Right lobe of liver (tissue), 6 donors: ENCODE results near the gene DSCAML1. TPM values are rescaled to one million over a fixed set of nuclear protein-coding genes. Genes with fewer than 3 reads are reported as not detected.

Source experiments
- ATAC-seq, 4 donors: fragments of 200-7000 bp; cut with Tn5 transposase; one replicate each; pipeline ENCODE4 v1.9.1; 2020; ENCODE audit warnings: mild to moderate bottlenecking in 4 of 4, moderate library complexity in 4 of 4
- DNase-seq, 3 donors: peaks; one replicate each; pipeline ENCODE4 v3.0.0-alpha.2; 2020
- H3K27ac ChIP-seq, 3 donors: fragments of 200-600 bp; one replicate each; pipeline ENCODE4 v1.8.0; 2022
- H3K27me3 ChIP-seq, 2 donors: fragments of 200-600 bp; one replicate each; pipeline ENCODE4 v1.8.0; 2022
- H3K36me3 ChIP-seq, 4 donors: fragments of 200-600 bp; sonication (generic) in 1 of 4; one replicate each; pipeline versions ENCODE4 v1.5.1 to v1.8.0; 2017 to 2022; ENCODE audit warnings: control low read depth in 1 of 4
- H3K4me1 ChIP-seq, 4 donors: fragments of 200-600 bp; sonication (generic) in 1 of 4; one replicate each; pipeline versions ENCODE4 v1.5.1 to v1.8.0; 2017 to 2022; ENCODE audit warnings: control low read depth in 1 of 4
- H3K4me3 ChIP-seq, 3 donors: fragments of 200-600 bp; one replicate each; pipeline ENCODE4 v1.8.0; 2022
- H3K9me3 ChIP-seq, 4 donors: fragments of 200-600 bp; sonication (generic) in 1 of 4; one replicate each; pipeline versions ENCODE4 v1.5.1 to v1.8.0; 2017 to 2022; ENCODE audit warnings: control low read depth in 1 of 4
- POLR2A ChIP-seq: fragments of 450-650 bp; IDR thresholded peaks from one replicate; pipeline ENCODE4 v1.6.1; 2017; ENCODE audit warnings: antibody characterized with exemption, mild to moderate bottlenecking
- WGBS: methylation state at CpG from one replicate; pipeline ENCODE4 v1.1.6; 2018; ENCODE audit warnings: low coverage, low lambda C conversion rate; ENCODE audit not compliant: insufficient coverage; ENCODE audit errors: missing lambda C conversion rate; 5-methylcytosine and 5-hydroxymethylcytosine counted together
- intact Hi-C, 2 donors: fragments of 100-400 bp; cut with DNase I; formaldehyde crosslinking; loops; one replicate each; pipeline versions ENCODE4 v1.11.2 to v1.14.1; 2022
- total RNA-seq, 6 experiments: library from RNA; depleted of rRNA in 2 of 6; stranded (reverse); fragments of >200 nt in 2 of 6; fragmentation: NEBNext Ultra II Directional in 3 of 6; extraction: Animal tissue kit (Norgen Biotek cat#: 25700) in 3 of 6; gene quantifications; one replicate each; pipeline versions ENCODE4 v1.1.0 to v1.2.4, GENCODE V29; 2016 to 2023
- TF ChIP-seq, protein P1 (sequence below), 4 donors: fragments of 200-600 bp in 3 of 4; fragments of 450-650 bp in 1 of 4; IDR thresholded peaks; one replicate each; pipeline versions ENCODE4 v1.5.1 to v1.8.0; 2016 to 2022; ENCODE audit warnings: antibody characterized with exemption in 4 of 4, mild to moderate bottlenecking in 2 of 4
- donor health status: DM: no; HTN: yes; CAD: no.
- donor health status: DM: no; HTN: no; CAD: no.
- donor health status: DM: no; HTN: no; CAD: no.
- donor health status: DM: no; HTN: yes; CAD: no.
- donor health status: DM: no; HTN: yes; CAD: no.

DSCAML1 gene
- total RNA-seq, 6 experiments from 2014 or later: 0.06 to 0.92 (median 0.22) TPM; not detected in 1

- intact Hi-C loops: no loop called here
- TF ChIP-seq, protein P1, sequence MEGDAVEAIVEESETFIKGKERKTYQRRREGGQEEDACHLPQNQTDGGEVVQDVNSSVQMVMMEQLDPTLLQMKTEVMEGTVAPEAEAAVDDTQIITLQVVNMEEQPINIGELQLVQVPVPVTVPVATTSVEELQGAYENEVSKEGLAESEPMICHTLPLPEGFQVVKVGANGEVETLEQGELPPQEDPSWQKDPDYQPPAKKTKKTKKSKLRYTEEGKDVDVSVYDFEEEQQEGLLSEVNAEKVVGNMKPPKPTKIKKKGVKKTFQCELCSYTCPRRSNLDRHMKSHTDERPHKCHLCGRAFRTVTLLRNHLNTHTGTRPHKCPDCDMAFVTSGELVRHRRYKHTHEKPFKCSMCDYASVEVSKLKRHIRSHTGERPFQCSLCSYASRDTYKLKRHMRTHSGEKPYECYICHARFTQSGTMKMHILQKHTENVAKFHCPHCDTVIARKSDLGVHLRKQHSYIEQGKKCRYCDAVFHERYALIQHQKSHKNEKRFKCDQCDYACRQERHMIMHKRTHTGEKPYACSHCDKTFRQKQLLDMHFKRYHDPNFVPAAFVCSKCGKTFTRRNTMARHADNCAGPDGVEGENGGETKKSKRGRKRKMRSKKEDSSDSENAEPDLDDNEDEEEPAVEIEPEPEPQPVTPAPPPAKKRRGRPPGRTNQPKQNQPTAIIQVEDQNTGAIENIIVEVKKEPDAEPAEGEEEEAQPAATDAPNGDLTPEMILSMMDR (IDR thresholded peaks at IDR 0.05): no peak
- no peak for TF ChIP-seq POLR2A
- Histone ChIP-seq H3K4me1 (no peaks in the 10 kb centered on the region), H3K27ac (no peak overlapping the region), H3K4me3 (no peak overlapping the region), H3K36me3 (no peaks in the 10 kb centered on the region), H3K9me3 (no peaks in the 10 kb centered on the region), H3K27me3 (no peaks in the 10 kb centered on the region)
- DNase-seq (peak in 1 of 3 donors; percentile 43), ATAC-seq (no peak)
- 33% methylated on average over 6 of the region's 15 CpGs for WGBS
Measured at GRCh38 chr11:117583063-117583801, 213.8 kb downstream of the DSCAML1 start.

GRCh38 chr11:117582433-117582832 lies 214.6 kb downstream of the DSCAML1 start:
- H3K4me3 ChIP-seq: no peak overlapping the region
- DNase-seq (peak in 1 of 3 donors; percentile 40), ATAC-seq (no peak)
- TF ChIP-seq, protein P1 (IDR thresholded peaks at IDR 0.05): no peak
- TF ChIP-seq POLR2A: no peak
- WGBS: 73% methylated on average over 6 of the region's 6 CpGs
- no peak overlapping the region for H3K27ac ChIP-seq
- intact Hi-C loops: no loop called here
- H3K9me3 ChIP-seq: no peaks in the 10 kb centered on the region
- no peaks in the 10 kb centered on the region for H3K36me3 ChIP-seq
- H3K27me3 ChIP-seq: no peaks in the 10 kb centered on the region
- H3K4me1 ChIP-seq: no peaks in the 10 kb centered on the region

DNA sequence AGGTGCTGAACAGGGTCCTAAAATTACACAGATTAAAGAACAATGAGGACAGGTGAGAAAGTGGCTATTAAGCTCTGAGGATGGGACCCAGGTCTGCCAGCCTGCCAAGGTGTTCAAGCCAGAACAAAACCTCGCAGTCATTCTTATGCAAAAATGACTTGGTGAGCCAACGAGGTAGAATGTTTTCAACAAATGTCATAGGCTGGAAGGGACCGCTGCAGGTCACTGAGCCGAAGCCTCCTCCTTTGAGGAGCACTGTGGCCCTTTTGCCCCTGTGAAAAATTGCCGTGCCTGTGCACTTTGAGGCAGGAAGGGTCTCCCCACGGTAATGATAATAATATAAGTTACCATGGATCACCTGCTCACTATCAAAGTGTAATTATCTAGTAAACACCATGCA lies 216.2 kb downstream of the DSCAML1 start:
- intact Hi-C loops: no loop called here
- peak in 1 of 3 donors; percentile 3 for DNase-seq

DNA sequence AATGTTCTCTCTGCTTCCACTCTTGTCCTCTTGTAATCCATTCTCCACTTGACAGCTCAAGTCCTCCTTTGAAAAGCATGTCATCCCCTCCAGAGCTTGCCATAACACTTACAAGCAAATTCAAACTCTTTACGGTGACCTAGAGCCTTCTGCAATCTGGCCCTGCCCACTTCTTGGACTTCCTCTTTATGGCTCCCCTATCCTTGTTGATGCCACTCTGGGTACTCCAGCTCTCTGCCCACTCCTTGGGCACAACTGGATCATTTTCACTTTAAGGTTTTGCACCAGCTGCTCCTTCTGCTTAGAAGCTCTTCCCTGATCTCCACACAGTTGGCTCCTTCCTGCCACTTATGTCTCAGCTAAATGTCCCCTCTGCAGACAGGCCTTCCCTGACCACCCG lies 217.9 kb downstream of the DSCAML1 start:
- Histone ChIP-seq H3K36me3 (no peaks in the 10 kb centered on the region), H3K27me3 (no peaks in the 10 kb centered on the region), H3K4me3 (no peak overlapping the region), H3K9me3 (no peaks in the 10 kb centered on the region), H3K27ac (no peak overlapping the region), H3K4me1 (no peaks in the 10 kb centered on the region)
- intact Hi-C loops: no loop called here
- ATAC-seq: no peak
- peak in 1 of 3 donors; percentile 15 for DNase-seq
- WGBS: 67% methylated on average over 2 of the region's 2 CpGs
- no peak for TF ChIP-seq POLR2A
- TF ChIP-seq, protein P1 (IDR thresholded peaks at IDR 0.05): no peak

More for the DNA sequence above, 216.2 kb downstream of the DSCAML1 start:
- Histone ChIP-seq H3K27ac (no peak overlapping the region), H3K4me3 (no peak overlapping the region), H3K4me1 (no peaks in the 10 kb centered on the region), H3K36me3 (no peaks in the 10 kb centered on the region), H3K9me3 (no peaks in the 10 kb centered on the region), H3K27me3 (no peaks in the 10 kb centered on the region)
- 49% methylated on average over 4 of the region's 6 CpGs for WGBS
- ATAC-seq: no peak
- TF ChIP-seq, protein P1 (IDR thresholded peaks at IDR 0.05): no peak
- TF ChIP-seq POLR2A: no peak
